SK-N-SH (cell line): ENCODE data around the gene CMC1.
"Not testable (repeated sequence)": the region's sequence is repeated elsewhere in the genome, so short reads cannot be mapped to it uniquely, and the experiment has no call there.

Experiments
- CHD2 ChIP-seq: fragments of 150-350 bp; IDR thresholded peaks from 2 replicates; pipeline ENCODE4 v1.6.1; 2018; ENCODE audit warnings: low read length; ENCODE audit not compliant: partially characterized antibody
- CTCF ChIP-seq: fragments of 200-600 bp; sonication (generic); IDR thresholded peaks from 2 replicates; pipeline ENCODE4 v1.6.1; 2017; ENCODE audit warnings: antibody characterized with exemption, mild to moderate bottlenecking, moderate library complexity
- EP300 ChIP-seq, 2 experiments: IDR thresholded peaks; 2 replicates each; pipeline versions ENCODE4 v1.4.0 to v1.6.1; 2012; ENCODE audit warnings: borderline replicate concordance in 1 of 2, low read depth in 1 of 2, low read length in 1 of 2
- NFIC ChIP-seq: IDR thresholded peaks from 2 replicates; pipeline ENCODE4 v1.4.0; 2012; ENCODE audit warnings: borderline replicate concordance
- RAD21 ChIP-seq: IDR thresholded peaks from 2 replicates; pipeline ENCODE4 v1.6.1; 2012; ENCODE audit warnings: mild to moderate bottlenecking, low read length
- REST ChIP-seq: IDR thresholded peaks from 2 replicates; pipeline ENCODE4 v1.6.1; 2012; ENCODE audit warnings: mild to moderate bottlenecking, low read depth, low read length, moderate library complexity
- RFX5 ChIP-seq: IDR thresholded peaks from 2 replicates; pipeline ENCODE4 v1.6.1; 2012; ENCODE audit warnings: mild to moderate bottlenecking, improper control_type of control experiment, low read length
- TCF12 ChIP-seq: IDR thresholded peaks from 2 replicates; pipeline ENCODE4 v1.4.0; 2012
- TEAD4 ChIP-seq: IDR thresholded peaks from 2 replicates; pipeline ENCODE4 v1.4.0; 2012; ENCODE audit warnings: mild to moderate bottlenecking, borderline replicate concordance; ENCODE audit not compliant: insufficient read depth

GRCh38 chr3:28200366-28200848 is 41.0 kb upstream of the CMC1 start:
- not testable (repeated sequence) for TF ChIP-seq CHD2; TCF12; CTCF; TEAD4; EP300 (IDR thresholded peaks at IDR 0.05; ENCODE audit: borderline replicate concordance in 1 of 2, low read depth in 1 of 2, low read length in 1 of 2); REST; RFX5; NFIC; RAD21
